Activated T-helper 9 cell treated with anti-CD3 and anti-CD28 coated beads, Interleukin-2, amount 50 U/mL, for 16 hours (primary cell): ENCODE results near the gene SOS1.
"Not testable (repeated sequence)": the region's sequence is repeated elsewhere in the genome, so short reads cannot be mapped to it uniquely, and the experiment has no call there.

Source experiments
- DNase-seq: peaks from one replicate; pipeline ENCODE4 v3.0.0-alpha.2; 2020; ENCODE audit warnings: low read depth

Gene SOS1

DNA sequence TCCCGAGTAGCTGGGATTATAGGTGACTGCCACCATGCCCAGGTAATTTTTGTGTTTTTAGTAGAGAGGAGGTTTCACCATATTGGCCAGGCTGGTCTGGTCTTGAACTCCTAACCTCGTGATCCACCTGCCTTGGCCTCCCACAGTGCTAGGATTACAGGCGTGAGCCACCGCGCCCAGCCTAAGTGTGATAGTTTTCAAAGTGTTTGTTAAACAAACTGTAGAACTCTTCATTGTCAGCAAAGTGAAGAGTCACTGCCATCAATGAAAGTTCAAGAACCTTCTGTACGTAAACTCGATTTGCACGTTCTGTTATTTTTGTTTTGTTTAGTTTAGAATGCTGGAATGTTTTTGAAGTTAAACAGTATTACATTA, 18.0 kb upstream of the SOS1 start:
- DNase-seq = no peak

DNA sequence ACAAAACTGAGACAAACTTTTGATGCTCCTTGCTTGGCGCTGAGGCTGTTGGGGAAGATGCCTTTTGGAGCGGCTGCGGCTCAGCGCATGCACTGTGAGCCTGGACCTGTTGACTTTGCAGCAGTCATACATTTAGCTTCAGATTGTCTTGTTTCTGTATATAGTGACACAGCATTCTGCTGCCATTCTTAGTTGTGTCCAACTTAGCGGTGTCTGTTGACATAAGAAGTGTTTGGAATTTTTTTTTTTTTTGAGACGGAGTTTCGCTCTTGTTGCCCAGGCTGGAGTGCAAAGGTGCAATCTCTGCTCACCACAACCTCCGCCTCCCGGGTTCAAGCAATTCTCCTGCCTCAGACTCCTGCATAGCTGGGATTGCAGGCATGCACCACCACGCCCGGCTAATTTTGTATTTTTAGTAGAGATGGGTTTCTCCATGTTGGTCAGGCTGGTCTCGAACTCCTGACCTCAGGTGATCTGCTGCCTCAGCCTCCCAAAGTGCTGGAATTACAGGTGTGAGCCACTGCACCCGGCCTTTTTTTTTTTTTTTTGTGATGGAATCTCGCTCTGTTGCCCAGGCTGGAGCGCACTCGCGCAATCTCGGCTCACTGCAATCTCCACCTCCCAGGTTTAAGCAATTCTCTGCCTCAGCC, 17.5 kb upstream of the SOS1 start:
- not testable (repeated sequence) for DNase-seq

DNA sequence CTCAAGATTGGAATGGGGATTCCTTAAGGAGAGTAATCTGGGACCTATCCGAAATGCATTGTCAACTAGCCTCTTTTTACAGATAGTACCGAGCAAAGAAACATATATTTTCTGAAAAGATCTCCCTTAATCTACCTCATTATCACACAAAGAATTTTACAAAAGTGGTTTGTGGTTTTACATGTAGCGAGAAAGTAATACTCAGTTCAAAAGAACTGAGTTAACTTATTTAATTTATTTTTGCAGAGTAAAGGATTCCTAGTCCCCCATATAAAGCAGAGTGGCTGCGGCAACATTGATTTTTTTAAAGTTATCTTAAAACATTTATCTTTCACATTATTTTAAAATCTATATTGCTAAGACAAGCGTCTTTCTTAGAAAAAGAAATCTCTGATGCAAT, 15.9 kb upstream of the SOS1 start:
- DNase-seq = no peak

DNA sequence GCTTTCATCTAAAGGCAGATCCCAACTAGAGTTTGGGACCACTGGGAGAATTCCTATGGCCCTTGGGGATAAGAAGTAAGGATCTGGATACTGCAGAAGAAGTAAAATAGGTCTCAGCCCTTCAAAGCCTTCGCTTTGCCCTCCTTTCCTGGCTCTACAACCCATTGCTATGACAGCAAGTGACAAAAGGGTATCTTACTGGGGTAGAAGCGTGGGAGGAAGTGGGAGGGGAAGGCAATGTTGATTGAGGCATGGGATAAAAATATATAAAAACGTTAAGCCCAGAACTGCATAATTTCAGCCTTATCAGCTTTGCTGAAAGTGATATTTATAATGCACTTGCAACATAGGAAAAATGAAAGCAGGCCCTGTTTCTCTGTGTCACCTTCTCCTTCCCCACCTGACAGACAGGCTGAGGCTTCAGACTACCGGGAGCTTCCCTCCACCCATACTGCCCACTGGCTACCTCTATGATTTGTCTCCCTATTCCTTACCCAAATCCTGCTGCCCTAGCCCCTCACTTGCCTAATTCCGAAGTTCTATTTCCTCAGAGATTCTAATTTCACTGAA, 14.9 kb upstream of the SOS1 start:
- no peak for DNase-seq

DNA sequence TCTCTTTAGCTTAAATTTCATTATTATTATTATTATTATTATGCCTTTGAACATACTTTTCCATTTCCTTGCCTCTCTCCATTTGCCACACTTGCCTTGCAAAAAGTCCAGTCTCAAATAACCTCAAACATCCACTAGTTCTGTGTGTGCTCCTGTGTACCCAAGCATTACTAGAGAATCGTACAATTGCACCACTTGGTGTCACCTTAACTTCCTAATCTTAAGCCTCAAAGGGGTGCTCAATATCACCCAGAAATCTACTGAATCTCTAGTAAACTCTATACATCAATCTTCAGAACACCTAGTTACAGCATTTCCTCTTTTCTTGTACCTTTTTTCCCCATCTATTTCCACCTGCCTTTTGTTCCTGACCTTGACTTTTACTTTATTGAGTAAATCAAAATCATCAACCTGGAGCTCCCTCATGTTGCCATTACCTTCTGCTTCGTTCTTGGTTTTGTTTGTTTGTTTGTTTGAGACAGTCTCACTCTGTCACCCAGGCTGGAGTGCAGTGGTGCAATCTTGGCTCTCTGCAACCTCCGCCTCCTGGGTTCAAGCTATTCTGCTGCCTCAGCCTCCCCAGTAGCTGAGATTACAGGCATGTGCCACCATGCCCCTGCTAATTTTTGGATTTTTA, 12.5 kb upstream of the SOS1 start:
- no peak for DNase-seq

DNA sequence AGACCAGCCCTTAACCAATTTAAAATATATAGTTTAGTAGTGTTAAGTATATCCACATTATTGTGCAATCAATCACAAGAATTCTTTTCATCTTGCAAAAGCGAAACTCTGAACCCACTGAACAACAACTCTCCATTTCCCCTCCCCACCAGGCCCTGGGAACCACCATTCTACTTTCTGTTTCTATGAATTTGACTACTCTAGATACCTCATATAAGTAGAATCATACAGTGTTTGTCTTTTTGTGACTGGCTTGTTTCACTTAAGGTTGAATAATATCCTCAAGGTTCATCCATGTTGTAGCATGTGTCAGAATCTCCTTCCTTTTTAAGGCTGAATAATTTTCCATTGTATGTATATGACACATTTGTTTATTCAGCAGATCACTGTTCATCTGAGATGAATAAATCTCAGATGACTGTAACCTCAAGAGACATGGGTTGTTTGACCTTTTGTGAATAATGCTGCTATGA, 8.1 kb upstream of the SOS1 start:
- peak; percentile 57 for DNase-seq

DNA sequence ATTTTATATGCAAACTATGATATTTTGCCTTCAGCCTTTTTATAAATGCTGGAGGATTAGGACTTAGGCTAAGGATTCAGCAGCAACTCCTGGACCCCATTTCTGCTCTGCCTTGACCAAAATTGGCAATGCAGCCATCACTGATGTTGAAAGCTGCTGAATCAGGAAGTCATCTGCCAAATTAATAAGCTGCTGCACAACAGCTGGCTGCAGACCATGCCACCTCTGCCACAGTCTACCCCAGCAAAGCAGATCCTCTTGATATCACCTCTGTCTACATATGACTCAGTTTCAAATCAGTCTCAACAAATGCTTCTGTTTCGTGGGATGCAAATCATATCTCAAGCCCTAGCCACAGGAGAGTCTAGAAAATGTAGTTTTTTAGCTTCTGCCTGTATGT, 7.1 kb upstream of the SOS1 start:
- peak; percentile 31 for DNase-seq

DNA sequence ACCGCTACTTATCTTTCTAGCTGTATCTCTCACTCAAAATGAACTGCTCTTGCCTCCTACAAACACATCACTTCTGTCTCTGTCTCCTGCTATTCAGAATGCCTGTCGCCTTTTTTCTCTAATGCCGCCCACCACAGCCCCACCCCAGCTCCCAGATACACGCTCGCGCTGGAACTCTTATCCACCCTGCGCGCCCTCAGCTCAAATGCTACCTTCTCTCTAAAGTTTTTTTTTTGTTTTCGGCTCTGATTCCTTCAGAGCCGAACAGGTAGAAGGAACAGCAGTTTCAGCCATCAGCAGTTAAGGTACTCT, 3.9 kb upstream of the SOS1 start:
- no peak for DNase-seq

DNA sequence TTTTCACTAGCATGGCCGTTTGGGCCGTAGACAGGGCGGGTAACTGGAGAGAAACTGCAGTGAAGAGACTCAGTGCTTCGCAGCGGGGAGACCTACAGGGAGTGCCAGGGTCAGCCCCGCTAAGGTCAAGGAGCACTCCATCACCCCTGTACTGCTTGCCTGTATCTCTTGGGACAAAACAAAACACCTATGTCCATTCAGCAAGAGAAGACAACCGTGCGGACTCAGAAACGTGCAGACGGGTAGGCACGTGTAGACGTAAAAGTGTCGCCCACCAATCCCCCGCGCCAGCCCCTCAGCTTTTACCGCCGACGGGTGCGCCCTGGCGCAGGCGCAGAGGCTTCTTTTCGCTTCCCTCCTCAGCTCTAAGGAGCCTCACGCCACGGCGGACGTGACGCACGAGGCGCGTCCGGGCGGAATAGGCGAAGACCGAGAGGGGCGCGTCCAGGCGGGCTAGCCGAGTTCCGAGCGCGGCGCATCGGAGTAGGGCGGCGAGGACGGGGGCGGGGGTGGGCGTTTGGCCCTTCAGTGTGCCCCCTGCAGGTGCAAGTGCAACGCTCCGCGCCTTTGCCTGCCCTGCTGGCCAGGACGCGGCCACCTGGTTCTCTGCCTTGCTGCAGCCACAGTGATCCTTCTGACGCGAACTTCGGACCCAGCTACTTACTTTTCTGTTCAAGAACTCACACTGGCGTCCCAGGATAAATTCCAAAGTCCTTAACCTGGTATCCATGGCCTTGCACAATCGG, 3.3 kb upstream of the SOS1 start:
- peak; percentile 93 for DNase-seq

DNA sequence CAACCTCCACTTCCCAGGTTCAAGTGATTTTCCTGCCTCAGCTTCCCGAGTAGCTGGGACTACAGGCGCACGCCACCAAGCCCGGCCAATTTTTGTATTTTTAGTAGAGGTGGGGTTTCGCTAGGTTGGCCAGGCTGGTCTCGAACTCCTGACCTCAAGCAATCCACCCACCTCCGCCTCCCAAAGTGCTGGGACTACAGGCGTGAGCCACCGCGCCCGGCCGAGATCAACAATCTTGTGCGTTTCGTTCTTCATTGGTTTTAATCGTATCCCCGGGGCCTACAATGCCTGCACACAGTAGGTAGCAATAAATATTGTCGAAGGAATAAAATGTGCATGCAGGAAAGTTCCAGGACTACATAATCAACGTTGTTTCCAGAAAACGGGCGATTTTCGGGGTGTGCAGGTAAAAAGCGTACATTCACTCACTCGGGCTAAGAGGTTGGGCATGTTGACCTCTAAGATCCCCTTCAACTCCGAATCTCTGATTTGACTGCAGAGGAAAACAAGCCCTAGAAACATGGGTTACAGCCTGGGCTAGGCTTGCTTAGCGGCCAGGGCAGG, 2.7 kb upstream of the SOS1 start:
- no peak for DNase-seq

DNA sequence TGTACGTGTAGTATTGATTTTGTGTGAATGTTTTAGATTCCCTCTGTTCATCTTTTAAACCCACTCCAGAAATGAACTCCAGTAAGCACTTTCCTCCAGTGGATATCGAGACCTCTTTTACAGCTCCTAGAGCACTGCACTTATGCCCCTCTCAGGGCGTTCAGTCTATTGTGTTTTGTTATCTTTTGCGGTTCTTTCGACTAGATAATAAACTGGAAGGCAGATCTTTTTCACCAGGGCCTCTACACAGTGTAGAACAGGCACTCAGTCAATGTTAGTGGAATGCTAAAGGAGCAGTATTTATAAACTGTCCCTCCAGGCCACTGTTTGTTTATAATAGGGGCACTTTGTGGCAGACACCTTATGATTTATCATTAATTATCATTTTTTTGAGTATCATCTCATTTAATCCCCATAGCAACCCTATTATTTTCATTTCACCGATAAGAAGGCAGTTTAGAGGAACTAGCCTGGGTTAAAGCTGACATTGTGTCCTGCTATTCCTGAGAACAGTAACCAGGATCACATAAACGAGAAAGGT, 742 bp upstream of the SOS1 start:
- DNase-seq = no peak

DNA sequence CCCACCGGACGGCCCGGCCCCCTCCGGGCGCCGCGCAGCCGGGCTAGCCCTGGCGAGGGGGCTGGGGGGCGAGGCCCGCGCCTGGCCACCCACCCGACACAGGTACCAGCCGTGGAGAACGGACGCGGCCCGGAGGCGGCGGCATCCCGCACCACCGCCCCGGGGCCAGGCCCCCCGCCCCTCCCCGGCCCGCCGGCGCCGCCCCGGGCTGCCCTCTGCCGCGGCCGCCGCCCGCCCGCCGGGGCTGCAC, 405 bp downstream of the SOS1 start:
- peak; percentile 16 for DNase-seq

DNA sequence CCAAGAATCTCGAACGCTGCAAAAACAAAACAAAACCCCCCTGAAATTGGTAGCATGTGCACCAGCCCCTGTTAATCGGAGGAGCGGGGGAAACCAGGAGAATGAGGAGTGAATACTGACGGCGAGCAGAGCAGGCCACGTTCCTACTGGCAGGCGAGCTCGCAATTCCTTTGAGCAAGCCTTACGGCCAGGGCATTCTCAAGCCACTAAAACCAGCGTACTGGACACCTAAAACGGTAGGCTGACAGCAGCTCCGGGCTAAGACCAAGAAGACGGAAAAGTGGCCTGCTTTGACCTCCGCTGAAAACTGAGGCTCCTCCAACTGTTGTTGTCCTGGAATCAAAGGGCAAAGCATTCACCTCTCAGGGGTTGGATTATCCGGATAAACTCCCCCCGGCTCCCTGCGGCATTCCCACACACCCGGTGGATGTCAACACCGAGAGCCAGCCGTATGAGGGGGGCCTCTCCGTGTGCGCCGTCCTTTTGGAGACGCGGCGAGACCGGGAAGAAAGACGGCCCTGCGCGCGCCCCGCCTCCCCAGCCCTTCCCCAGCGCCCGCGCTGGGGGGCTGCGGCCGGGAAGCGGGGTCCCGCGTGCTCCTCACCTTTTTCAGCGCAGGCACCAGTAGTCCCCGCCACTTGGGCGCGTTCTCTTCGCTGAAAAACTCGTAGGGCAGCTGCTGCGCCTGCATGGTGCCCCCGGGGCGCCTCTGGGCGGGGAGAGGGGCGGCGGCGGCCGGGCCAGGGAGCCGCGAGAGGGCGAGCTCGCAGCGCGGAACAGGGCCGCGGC, 925 bp downstream of the SOS1 start:
- DNase-seq = peak; percentile 49

DNA sequence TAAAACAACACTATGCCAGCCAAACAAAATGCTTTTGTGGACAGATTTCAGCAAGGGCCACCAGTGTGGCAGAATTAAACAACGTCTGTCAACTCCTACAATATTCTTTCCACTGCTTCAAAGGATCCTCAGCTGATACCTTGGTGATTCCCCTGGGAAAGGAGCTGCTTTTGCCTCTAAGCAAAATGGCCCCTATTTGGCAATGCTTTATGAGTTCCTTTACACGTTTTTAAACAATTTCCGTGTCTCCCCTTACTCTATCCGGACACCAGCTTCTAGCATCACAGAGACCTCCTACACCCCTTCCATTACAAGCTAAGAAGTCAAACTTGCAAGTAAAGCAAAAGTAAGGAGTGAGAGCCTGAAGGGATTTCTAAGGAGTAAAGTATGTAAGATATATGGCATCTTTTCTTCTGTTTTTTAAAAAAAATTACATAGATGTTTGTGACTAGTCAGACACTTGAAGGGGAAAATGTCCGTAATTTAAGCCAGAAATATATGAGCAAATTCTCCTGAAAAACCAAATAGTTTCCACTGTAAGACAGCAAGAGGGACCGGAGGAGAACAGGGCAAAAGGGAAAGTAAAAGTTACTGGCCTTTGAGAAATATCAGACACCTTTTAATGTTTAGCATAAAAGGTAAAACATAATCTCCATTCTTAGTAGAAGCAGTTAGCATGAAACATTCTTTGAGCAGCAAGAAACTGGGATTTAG, 1.9 kb downstream of the SOS1 start:
- DNase-seq = no peak

DNA sequence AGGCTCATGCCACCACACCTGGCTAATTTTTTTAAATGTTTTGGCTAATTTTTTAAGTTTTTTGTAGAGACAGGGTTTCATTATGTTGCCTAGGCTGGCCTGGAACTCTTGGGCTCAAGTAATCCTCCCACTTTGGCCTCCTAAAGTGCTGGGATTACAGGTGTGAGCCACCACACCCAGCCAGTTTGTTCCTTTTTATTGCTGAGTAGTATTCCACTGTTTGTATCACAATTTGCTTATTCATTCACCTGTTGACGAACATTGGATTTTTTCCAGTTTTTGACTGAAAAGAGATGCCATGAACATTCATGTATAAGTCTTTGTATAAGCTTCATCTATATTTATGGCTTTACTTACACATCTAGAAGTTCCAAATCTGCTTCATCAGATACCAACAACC, 5.3 kb downstream of the SOS1 start:
- DNase-seq = no peak

DNA sequence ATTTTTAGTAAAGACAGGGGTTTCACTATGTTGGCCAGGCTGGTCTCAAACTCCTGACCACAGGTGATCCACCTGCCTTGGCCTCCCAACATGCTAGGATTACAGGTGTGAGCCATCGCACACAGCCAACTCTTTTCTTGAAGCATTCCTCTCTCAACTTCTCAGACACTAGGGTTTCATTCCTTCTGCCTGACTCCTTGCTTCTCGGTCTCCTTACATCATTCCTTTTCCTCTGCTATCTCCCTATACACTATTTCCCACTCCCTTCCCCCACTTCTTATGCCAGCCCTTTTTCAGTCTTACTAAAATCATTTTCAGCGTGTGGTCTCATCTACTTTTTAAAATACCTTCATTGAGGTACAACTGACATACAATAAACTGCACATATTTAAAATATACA, 6.1 kb downstream of the SOS1 start:
- DNase-seq = no peak

DNA sequence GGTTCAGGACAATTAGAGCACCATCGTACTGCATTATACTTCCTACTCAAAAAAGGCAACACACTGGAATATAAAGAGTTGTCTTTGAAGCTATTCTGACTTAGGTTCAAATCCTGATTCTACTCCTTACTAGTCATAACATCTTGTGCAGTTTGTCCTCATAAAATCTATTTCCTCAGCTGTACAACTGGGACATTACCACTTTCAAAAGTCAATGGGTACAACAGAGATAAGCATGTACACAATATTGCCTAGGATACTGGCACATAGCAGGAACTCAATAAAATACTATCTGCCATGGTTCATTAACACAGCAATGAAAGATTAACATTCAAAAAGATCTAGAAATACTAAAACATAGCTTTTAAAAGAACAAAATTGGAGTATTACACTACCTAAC, 11.3 kb downstream of the SOS1 start:
- DNase-seq = no peak

DNA sequence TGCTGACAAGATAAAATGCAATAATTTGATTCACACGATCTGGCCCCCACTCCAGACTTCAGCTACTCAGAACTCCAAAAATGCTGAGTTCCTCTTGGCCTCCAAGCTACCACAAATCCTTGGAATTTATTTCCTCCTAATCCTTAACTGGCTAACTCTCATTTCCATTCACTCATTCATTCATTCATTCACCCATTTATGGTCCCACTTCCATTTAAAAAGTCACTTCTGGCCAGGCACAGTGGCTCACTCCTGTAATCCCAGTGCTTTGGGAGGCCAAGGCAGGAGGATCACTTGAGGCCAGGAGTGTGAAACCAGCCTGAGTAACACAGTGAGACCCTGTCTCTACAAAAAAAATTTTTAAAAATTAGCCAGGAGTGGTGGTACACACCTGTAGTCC, 12.5 kb downstream of the SOS1 start:
- no peak for DNase-seq

DNA sequence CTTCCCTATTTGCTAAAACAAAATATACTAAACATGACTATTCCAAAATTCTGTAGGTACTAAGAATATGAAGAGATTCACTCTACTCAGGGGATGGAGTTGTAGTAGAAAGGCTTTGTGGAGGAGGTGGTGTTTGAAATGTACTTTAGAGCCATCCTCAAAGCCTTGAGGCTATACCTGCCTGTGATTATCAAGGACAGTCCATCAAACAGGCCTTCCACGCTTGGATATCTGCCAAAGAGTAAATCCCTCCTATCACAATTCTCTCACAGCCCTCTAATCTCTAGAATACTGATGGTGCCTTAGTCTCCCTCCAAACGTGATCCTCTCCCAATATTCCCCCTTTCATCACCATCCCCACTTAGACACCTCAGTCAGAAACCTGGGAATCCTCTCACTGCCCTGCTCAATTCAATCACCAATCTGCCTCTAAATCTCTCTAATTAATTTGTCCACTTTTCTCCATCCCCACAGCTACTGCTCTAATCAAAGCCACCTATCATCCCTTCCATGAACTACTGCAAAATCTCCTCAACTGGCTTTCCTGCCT, 13.1 kb downstream of the SOS1 start:
- DNase-seq = no peak

DNA sequence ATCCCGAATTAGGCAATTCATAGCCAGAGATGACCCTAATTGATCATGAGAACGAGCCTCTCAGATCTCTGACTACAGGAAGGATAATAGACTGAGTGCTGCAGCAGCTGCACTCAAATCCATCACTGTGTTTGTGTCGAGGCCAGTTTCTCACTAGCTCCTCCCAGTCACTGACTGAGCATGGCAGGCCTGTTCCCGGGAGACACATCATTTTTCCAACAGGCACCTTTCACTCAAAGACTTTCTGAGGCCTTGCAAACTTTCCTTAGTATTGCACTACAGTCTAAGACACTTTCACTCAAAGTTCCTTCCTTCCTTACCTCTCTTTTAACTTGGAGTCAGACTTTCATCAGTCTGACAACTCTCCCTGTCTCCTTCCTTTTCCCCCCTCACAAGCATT, 13.7 kb downstream of the SOS1 start:
- DNase-seq = no peak
